SKM-1 (cell line): ENCODE measurements around the gene IL17F.
"Not testable (repeated sequence)": the region's sequence is repeated elsewhere in the genome, so short reads cannot be mapped to it uniquely, and the experiment has no call there.

Experiments used
- DNase-seq: peaks from one replicate; lab custom pipeline; 2025; ENCODE audit not compliant: unreplicated experiment; lab: John Stamatoyannopoulos, UW

The IL17F gene

DNA sequence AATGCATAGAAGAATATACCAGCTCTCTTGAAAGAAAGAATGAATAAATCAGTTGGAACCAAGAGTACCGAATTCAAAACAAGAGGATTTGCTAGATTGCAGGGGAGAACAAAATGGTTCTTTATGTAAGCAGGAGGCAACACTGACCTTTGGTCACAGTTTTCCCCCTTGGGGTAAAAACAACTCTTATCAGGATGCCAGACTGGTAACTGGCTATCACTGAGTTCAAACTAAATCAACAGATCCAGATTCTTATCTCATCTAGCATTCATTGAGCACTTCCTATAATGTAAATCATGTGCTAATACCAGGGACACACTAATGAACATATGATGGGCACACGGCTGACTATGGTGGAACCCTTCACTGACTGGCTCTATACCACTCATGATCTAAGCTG is 4.8 kb upstream of the IL17F start:
- no peak for DNase-seq

DNA sequence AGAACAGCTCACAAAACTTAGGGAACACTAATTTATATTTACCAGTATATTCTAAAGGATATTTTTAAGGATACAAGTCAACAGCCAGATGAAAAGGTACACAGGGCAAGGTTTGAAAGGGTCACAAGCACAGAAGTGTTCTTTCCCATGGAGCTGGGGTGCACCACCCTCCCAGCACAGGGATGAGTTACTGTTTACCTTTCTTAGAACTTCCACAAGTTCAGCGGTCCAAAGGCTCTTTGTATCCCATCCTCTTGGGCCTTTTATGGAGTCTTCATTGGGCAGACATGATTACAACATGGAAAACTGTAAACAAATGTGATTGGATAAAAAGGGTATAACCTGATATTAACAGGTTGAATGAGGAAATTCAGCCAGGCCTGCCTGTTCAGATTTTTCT is 1.1 kb upstream of the IL17F start:
- DNase-seq: no peak

DNA sequence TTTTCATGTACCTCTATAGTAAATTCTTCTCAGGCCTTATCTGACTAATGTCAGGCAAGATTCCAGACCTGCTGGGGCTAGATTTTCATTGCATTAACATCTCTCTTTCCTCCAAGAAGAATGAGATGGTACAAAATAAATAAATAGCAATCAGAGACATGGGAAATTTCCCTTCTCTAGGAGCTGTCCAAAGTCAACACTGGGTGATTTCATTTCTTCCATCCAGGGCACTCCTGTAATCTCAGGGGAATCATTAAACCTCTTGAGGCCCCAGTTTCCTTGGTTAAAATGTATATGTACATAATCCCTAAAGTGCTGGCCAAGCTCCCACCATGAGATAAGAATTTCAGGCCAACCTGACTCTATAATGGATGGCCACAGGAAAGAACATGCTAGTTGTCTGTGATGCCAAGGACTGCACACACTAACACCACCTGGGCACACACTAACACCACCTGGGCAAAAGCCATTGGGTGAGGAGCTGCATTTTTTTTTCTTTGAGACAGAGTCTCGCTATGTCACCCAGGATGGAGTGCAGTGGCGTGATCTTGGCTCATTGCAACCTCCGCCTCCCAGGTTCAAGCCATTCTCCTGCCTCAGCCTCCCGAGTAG is 912 bp downstream of the IL17F start:
- no peak for DNase-seq

DNA sequence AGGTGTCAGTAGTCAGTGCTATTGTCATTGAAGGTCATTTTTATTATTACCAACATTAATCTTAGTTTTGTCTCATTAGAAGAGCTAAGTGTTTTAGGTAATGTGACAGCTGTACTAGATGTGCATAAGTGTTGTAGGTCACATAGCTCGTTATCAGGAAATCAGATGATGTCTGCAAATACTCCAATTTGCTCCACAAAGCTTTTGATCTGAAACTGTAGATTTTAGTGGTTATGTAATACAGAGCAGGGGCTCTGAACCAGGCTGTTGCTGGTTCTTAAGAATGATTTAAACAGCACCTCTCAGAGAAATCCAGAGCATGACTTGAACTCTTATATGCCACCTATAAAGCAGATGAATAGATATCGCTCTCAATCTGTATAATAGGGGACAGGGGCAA is 2.5 kb downstream of the IL17F start:
- no peak for DNase-seq

DNA sequence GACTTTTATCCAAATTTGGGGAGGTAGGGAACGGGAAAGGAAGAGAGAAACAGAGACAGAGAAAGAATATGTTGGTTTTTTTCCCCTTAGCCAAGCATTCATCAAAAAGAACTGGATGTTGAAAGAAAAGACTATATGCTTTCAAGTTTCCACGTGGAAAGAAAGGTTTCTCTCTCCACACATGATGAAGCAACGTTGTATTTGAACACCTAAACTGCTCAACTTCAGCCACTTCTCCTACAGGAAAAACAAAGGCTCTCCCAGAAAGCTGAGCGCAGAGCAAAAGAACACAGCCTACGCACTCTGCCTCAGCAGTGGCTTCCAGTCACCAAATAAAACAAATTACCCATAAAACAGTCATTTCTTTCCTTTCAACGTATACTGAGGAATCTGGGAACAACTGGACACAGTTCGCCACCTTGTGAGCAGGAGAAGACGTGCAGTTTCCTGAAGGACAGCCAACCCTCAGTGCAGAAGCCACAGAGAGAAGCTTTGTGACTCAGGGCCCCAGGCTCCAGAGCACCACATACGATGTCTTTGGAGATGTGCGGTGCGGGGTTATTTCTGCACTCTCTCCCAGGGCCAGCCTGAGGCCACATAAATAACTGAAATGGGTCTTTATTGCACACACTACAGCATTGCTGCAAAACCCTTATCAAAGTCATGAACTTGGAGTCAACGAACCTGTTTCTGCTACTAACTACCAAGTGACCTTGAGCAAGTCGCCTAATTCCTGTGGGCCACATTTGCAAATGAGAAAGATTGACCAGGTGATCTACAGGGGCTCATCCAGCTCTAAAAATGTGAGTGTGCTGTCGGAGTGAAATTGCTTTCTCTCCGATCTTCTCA is 10.1 kb downstream of the IL17F start:
- DNase-seq: no peak

DNA sequence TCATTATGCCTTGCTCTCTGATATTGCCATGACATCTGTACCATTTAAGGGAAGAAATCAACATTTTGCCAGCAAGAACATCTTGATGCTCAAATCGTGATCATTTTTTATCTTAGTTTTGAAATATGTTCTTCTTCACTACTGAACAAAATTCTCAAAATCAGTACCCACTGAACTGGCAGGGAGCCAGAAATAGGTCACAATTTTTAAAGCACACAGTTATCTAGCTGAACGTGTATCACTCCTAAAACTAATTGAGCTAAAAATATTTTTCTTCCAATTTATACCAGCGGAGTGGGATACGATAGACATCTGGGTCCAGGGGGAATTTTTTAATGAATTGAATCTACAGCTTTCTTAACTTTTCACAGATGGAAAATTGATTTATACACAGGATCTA is 11.3 kb downstream of the IL17F start:
- DNase-seq: no peak

DNA sequence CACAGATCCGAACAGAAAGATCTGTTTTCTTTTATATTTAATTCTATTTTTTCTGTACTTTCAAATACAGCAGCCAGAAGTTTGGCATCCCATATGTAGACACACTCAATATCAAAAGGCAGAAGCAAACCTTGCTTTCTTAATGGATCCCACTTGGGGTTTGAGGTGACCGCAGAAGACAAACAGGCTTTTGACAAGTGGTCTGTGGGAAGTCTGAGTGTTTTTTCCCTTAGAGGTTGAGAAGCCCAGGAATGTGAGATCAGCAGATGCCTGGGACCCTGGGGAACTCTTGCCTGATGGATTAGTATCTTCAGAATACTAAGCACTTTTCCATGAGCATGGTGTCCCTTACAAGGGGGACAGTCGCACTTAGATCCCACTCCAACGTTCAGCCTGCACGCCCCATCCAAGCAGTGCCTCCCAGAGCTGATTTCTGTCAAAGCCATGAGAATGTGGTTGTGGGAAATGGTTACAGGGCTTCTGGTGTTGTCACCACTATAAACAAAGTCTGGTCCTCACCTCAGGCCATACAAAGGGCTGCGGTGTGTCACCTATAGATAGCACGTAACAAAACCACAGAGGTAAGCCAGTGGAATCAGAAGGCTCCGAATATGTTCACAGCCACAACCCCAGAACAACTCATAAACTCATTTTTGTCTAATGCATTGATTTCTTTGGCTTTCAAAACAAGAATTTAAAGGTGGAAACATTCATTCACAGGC is 12.7 kb downstream of the IL17F start:
- no peak for DNase-seq

DNA sequence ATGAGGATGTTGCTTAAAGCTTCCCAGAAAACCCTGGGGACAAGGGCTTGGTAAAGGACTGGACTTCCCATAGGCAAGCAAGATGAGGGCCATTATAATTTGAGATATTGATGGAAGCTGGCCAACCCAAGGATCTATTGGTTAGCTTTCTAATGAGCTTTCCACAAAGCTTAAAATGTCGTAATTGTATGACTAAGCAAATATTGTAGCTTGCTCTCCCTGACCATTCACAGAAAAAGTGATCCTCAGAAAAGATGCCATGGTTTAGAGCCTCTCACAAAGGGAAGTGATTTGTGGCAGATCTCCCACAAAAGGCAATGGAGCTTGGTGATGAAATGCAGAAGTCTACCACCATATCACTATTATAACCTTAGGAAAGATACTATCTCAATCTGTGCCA is 13.6 kb downstream of the IL17F start:
- DNase-seq: no peak

DNA sequence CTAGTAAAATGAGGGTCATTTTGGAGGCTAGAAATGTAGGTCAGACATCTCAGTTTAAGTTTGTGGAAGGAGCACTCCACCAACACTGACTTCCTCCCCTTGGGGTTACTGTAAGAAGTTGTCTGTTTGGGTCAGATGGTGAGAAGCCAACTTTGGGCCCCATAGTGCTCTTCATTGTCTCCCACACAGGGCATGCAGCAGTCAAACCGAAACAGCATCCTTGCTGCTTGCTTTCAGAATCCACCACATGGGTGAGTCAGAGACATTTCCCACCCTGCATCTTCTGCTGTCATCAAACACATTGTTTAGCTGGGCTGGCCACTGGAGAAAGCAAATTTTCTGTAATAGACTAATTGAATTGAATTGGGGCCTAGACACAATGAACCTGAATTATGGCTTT is 16.8 kb downstream of the IL17F start:
- DNase-seq: no peak

DNA sequence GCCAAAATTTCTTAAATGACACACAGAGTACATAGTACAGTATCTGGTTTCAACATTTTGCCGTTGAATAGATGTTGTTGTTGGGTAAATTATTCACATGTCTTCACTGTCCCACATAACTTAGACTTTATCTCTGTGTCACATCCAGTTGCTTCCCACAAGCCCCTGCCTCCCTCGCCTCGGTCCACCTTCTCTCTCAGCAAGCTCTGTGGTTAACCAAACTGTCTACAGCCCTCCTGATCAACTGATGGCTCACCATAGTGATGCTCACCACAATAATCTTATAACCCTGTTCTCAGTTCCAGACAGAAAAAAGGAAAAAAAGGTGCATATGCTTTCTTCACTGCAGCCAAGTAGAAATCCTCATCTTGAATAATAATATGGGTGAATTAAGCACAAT is 23.0 kb downstream of the IL17F start:
- no peak for DNase-seq

DNA sequence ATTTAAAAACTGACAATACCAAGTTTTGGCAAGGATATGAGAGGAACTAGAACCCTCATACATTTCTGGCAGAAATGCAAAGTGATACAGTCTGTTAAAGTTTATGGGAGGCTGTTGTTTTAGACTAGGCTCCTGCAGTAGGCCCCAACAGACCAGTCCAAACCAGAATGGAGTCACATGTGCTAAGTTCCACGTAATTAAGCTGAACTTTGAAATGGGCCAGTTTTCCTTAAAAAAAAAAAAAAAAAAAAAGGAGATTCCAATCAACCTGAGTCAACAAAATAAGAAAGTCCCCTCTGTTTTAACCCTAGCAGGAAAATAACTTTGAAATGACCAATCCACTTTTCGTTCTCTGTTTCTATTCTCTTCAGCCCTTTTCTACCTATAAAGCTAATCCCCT is 26.5 kb downstream of the IL17F start:
- DNase-seq: no peak

DNA sequence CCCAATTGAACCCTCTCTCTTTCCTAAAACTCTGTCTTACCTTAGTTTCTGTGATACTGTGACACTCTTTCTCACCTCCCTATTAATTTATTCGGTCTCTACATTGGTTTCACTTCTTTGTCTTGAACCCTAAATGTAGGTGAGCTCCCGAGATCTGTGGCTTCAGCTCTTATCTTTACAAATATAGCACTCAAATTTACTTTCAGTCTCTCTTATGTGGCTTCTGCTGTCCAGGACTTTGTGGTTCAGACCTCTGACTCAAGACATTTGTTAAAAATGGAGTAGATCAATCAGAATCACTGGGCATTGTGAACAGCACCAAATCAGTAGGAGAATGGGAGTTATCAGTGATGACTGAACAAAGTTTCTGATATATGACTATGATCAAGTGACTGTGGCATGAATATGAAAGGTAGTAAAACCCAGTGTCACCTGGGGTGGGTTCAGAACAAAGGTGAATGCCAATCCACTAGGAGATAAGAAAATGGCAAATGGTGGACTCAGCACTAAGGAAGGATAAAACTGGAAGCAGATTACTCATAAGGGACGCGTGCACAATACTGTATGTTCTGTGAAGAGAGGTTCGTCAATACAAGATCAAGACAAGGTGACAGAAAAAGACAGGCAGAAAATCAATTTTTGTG is 27.2 kb downstream of the IL17F start:
- DNase-seq: no peak

DNA sequence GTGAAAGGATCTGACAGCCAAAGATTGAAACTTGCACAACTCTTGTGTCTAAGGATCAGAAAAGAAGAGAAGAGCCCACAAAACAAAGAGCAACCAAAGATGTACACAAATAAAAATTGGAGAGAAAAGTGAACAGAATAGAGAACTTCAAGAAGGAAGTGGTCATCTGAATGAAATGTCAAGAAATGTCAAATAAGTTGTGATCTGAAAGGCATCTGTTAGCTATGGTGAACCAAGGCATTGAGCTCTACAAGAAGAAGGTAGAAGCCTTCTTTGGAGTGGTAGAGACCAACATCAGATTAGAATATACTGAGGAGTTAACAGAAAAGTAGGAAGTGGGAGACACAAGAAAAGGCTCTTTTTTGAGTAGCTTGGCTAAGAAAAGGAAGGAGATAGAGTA is 28.5 kb downstream of the IL17F start:
- DNase-seq: no peak

DNA sequence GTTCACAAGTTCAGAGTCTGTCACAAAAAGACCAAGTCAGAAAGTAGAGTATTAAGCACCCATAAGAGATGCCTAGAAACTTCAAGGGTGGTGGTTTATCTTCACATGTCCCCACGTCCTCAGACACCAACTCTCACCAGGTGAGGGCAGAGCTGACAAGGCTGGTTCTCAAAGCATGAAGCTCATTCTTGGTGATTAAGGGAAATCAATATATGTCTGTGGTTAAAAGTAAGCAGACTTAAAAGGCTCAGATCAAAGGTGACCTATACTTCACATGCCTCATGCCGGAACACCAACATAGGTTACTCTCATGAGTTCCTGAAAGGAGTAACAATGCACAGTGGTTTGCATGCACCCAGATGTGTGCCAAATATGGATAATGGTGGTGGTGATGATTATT is 31.2 kb downstream of the IL17F start:
- no peak for DNase-seq

DNA sequence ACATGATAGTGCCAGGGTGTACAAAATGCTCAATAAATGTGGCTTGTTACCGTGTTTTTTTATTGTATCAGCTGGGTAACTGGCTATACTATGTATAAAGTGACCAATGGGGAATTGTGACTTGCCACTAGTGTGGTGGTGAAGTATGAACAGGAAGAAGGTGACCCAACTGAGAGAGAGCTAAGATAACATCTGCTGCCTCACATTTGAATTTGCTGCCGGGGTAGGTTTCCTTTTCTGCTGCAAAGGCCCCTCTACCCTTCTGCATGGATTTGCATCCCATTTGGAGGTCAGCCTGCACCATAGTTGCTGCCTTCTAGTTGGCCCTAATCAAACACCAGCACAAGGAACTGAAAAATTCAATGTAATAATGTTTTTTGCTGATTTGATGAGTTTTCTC is 34.1 kb downstream of the IL17F start:
- DNase-seq: no peak

DNA sequence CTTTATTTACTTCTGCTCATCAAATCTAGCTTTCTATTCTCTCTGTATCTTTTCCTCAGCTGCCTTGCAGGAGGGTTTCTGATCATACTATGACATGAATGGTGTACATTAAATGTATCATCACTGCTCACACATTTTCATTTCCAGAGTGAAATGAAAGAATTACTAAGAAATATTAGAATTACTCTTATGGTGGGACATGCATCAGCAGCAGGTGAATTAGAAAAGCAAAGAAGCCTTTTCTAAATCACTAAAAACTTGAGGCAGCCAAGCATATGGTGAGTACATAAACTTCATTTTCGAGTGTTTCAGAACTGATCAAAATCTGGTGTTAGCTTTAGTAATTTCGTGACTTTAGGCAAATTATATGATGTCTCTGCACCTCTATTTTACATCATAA is 34.5 kb downstream of the IL17F start:
- DNase-seq: no peak

DNA sequence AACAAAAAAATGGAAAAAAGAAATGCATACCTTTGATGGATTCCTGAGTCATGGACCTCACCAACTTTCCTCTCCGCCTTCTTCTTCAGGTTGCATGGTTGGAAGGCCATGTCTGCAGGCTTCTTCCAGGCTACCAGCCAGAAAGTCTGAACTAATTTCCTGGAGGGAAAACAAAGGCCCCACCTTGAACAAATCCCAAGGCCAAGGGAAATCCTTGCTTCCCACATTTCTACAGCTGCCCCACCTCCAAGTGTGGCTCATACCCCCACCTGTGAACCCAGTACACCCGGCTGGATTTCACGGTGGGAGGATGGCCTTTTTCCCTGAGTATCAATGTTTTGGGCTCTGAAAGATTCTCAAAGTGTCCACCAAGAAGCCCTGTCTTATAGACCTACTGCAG is 35.7 kb downstream of the IL17F start:
- no peak for DNase-seq

DNA sequence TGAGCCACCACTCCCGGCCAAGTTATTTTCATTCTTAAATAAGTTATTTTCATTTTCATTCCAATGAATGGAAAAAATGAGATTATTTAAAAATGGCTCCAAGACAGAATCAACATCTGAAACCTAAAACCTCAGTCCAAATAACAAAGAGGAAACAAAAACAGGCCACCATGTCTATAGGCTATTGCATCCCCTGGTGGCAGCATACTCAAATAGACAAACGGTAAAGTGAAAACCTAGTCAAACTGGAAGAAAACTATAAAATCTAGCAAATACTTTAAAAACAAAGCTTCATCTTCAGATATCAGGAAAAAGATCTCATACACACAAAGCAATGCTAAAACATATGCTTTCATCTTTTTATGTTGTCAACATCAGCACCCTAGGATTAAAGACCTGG is 37.2 kb downstream of the IL17F start:
- DNase-seq: no peak

DNA sequence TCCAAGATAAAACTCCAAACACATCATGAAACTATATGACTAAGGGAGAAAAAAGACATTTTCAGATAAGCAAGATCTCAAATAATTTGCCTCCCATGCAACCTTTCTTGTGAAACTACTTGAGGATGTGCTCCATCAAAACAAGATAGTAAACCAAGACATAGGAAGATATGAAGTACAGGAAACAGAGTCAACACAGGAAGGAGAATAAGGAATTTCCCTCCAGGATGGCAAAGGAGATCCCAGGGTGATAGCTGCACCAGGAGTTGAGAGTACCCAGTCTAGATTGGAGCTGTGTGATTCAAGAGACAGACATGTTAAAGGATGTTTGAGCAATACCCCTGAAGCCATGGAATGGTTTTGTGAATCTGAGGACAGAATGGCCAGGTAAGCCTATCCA is 42.8 kb downstream of the IL17F start:
- DNase-seq: no peak

DNA sequence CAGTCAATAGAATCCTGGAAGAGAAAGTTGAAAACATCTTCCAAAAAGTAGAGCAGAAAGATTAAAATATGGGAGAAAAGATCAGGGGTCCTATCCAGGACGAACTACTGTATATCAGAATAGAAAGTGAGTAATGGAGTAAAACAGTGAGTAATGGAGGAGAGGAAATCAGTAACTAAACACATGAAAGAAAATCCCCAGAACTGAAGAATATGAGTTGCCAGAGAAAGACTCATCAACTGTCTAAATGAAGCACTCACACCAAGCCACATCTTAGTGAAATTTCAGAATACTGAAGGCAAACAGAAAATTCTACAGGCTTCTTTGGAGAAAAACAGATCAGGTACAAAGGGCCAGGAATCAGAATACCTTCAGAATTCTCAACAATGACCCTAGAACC is 43.3 kb downstream of the IL17F start:
- no peak for DNase-seq

DNA sequence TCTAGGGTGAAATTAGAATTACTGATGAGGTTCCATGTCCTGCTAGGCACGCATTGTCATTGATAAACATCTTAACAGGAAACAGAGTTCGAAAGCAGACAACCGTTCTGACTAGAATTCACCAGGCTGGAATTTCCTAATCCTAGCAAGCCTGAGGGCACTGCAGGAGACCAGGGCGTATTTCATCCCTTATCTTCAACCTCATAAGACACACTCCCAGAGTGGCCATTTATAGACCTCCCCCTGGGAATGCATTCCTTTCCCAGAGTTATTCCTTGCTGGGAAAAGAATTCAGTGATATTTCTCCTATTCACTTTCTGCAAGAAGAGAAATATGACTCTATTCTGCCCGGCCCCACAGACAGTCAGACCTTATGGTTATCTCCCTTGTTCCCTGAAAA is 44.2 kb downstream of the IL17F start:
- DNase-seq: not testable (repeated sequence)

DNA sequence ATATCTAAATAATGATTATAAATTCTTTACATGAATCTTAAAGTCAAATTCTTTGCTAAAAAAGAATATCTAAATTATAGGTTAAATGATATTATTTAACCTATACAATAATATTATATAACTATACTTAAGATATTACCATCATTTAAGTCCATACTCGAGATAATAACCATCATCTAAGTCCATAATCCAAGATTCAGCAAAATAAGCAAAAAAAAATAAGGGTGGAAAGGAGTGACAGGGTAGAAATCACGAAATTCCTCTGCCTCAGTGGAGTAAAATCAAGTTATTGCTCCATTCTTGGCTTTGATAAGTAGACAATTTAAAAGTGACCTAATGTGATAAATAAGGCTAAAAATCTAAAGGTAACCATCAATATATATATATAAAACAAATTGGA is 48.4 kb downstream of the IL17F start:
- no peak for DNase-seq
